ENCODE data around the gene CPAMD8.

DNA sequence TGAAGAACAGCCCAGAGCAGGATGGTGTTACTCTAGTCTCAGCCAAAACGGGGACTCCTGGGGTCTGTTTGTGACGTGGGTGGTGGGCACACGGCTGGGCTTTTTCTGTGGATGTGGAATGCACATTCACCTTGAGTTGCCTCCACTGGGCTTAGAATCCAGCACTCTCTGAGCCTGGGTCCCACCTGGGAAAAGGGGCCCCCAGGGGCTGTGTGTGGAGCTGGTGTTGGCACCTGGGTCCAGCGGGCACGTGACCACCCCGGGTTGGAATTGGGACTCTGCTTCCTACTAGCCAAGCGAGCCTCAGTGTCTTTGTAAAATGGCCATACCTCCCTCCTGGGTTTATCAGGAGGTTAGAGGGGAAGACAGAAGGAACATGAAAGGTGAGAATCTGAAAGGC lies 167.0 kb downstream of the CPAMD8 start:
- TF ChIP-seq, protein P1, sequence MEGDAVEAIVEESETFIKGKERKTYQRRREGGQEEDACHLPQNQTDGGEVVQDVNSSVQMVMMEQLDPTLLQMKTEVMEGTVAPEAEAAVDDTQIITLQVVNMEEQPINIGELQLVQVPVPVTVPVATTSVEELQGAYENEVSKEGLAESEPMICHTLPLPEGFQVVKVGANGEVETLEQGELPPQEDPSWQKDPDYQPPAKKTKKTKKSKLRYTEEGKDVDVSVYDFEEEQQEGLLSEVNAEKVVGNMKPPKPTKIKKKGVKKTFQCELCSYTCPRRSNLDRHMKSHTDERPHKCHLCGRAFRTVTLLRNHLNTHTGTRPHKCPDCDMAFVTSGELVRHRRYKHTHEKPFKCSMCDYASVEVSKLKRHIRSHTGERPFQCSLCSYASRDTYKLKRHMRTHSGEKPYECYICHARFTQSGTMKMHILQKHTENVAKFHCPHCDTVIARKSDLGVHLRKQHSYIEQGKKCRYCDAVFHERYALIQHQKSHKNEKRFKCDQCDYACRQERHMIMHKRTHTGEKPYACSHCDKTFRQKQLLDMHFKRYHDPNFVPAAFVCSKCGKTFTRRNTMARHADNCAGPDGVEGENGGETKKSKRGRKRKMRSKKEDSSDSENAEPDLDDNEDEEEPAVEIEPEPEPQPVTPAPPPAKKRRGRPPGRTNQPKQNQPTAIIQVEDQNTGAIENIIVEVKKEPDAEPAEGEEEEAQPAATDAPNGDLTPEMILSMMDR (IDR thresholded peaks at IDR 0.05; ENCODE audit: extremely low read depth in 1 of 2, insufficient read depth in 1 of 2, low read depth in 1 of 2, low read length in 2 of 2) = no peak
- TF ChIP-seq, protein P2, sequence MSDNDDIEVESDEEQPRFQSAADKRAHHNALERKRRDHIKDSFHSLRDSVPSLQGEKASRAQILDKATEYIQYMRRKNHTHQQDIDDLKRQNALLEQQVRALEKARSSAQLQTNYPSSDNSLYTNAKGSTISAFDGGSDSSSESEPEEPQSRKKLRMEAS (IDR thresholded peaks at IDR 0.05; ENCODE audit: insufficient read depth, insufficient read length) = no peak
- TF ChIP-seq EZH2 (IDR thresholded peaks at IDR 0.05; ENCODE audit: borderline replicate concordance, low read depth, low read length, severe bottlenecking) (no peak), POLR2A (IDR thresholded peaks at IDR 0.05; ENCODE audit: low read depth, low read length) (no peak), POLR2AphosphoS5 (IDR thresholded peaks at IDR 0.05; ENCODE audit: insufficient read depth, low read depth, low read length) (no peak), FOS (IDR thresholded peaks at IDR 0.05; ENCODE audit: borderline replicate concordance, insufficient read depth, low read length) (no peak)

Measured in endothelial cell of umbilical vein (primary cell).